GM12878 (cell line): Measurements from ENCODE around the gene GFPT1. TPM values are rescaled to one million over a fixed set of nuclear protein-coding genes. Genes with fewer than 3 reads are reported as not detected.

ENCODE experiments used
- ATAC-seq: fragments of 200-7000 bp; cut with Tn5 transposase; 3 replicates; pipeline ENCODE4 v1.9.1; 2020; ENCODE audit warnings: mild to moderate bottlenecking, moderate library complexity
- BruUV-seq: library from RNA; stranded (reverse); fragments of 400-500 nt; replicated peaks from 2 replicates; lab custom pipeline; 2021; lab: Mats Ljungman, UMichigan
- CTCF ChIA-PET: fragments of 300-600 bp; sonication (Branson Sonifier 250); formaldehyde crosslinking; extraction: SDS; loops from one replicate; lab custom pipeline; 2021; ENCODE audit warnings: inconsistent platforms; lab: Yijun Ruan, JAX
- POLR2A ChIA-PET: fragments of 350-600 bp; formaldehyde crosslinking; extraction: SDS; loops from one replicate; lab custom pipeline; 2021; ENCODE audit warnings: inconsistent platforms; lab: Charles Lee
- RAD21 ChIA-PET: fragments of 300-600 bp; sonication (Branson Sonifier 250); formaldehyde crosslinking; loops from one replicate; lab custom pipeline; 2023; ENCODE audit warnings: antibody characterized with exemption; ENCODE audit not compliant: unreplicated experiment; lab: Charles Lee
- SMC1A ChIA-PET: fragments of 300-600 bp; sonication (Branson Sonifier 250); formaldehyde crosslinking; loops from one replicate; lab custom pipeline; 2023; ENCODE audit not compliant: unreplicated experiment, uncharacterized antibody; lab: Charles Lee
- DNase-seq: peaks from one replicate; pipeline ENCODE4 v3.0.0-alpha.2; 2011; ENCODE audit warnings: low read depth, low spot score
- FAIRE-seq: peaks from 3 replicates; lab custom pipeline; 2011; peaks lifted over from hg19 to GRCh38; lab: Jason Lieb, UNC
- H2AFZ ChIP-seq: 2 replicates; pipeline ENCODE4 v1.6.0; 2011; ENCODE audit warnings: low read depth, low read length, control low read depth; ENCODE audit not compliant: control insufficient read depth
- H3K27ac ChIP-seq: 2 replicates; pipeline ENCODE4 v1.5.1; 2011; ENCODE audit warnings: control low read depth; ENCODE audit not compliant: control insufficient read depth, insufficient read depth
- H3K27me3 ChIP-seq, 2 experiments: replicated peaks in 1 of 2; 2 replicates each; pipeline versions ENCODE4 v1.6.0 to v1.6.1; 2011; ENCODE audit warnings: low read length in 1 of 2; ENCODE audit not compliant: control insufficient read depth in 2 of 2, insufficient read depth in 2 of 2
- H3K36me3 ChIP-seq, 2 experiments: 2 replicates each; pipeline ENCODE4 v1.5.1; 2011; ENCODE audit warnings: low read length in 1 of 2; ENCODE audit not compliant: control insufficient read depth in 2 of 2, insufficient read depth in 2 of 2
- H3K4me1 ChIP-seq: 2 replicates; pipeline ENCODE4 v1.6.1; 2011; ENCODE audit warnings: mild to moderate bottlenecking, low read length, moderate library complexity, mixed read lengths; ENCODE audit not compliant: control insufficient read depth, insufficient read depth
- H3K4me2 ChIP-seq: 2 replicates; pipeline ENCODE4 v1.6.0; 2011; ENCODE audit warnings: control low read depth; ENCODE audit not compliant: control insufficient read depth, insufficient read depth
- H3K4me3 ChIP-seq: fragments of 200-600 bp; sonication (generic); 2 replicates; pipeline ENCODE4 v1.5.1; 2016
- H3K79me2 ChIP-seq: 2 replicates; pipeline ENCODE4 v1.6.0; 2011; ENCODE audit warnings: low read length; ENCODE audit not compliant: control insufficient read depth, insufficient read depth
- H3K9ac ChIP-seq: 2 replicates; pipeline ENCODE4 v1.8.0; 2011; ENCODE audit warnings: low read length, control low read depth, mixed read lengths; ENCODE audit not compliant: control insufficient read depth, insufficient read depth
- H3K9me3 ChIP-seq: replicated peaks from 3 replicates; pipeline ENCODE4 v1.5.1; 2011; ENCODE audit warnings: mild to moderate bottlenecking, low read length; ENCODE audit not compliant: control insufficient read depth, insufficient read depth
- H4K20me1 ChIP-seq: 2 replicates; pipeline ENCODE4 v1.6.0; 2011; ENCODE audit not compliant: control insufficient read depth, insufficient read depth
- ATF7 ChIP-seq: fragments of 450-650 bp; IDR thresholded peaks from 2 replicates; pipeline ENCODE4 v1.6.1; 2016; ENCODE audit warnings: low read depth, mild to moderate bottlenecking
- EED ChIP-seq: sonication (generic); IDR thresholded peaks from 2 replicates; pipeline ENCODE4 v1.6.1; 2016; ENCODE audit warnings: antibody characterized with exemption, low read depth
- FOS ChIP-seq: IDR thresholded peaks from 3 replicates; pipeline ENCODE4 v1.6.1; 2011; ENCODE audit warnings: borderline replicate concordance; ENCODE audit not compliant: insufficient read length; ENCODE audit errors: extremely low read depth
- HCFC1 ChIP-seq: fragments of 150-350 bp; IDR thresholded peaks from 2 replicates; pipeline ENCODE4 v1.6.1; 2014; ENCODE audit warnings: low read length
- HDAC2 ChIP-seq: fragments of 200-600 bp; sonication (generic); IDR thresholded peaks from 2 replicates; pipeline ENCODE4 v1.6.1; 2017
- IKZF2 ChIP-seq, 2 experiments: fragments of 450-650 bp; IDR thresholded peaks; 2 replicates each; pipeline ENCODE4 v1.6.1; 2017; ENCODE audit warnings: mild to moderate bottlenecking in 2 of 2, moderate library complexity in 2 of 2
- MEF2B ChIP-seq: fragments of 450-650 bp; IDR thresholded peaks from 2 replicates; pipeline ENCODE4 v1.6.1; 2018; ENCODE audit warnings: mild to moderate bottlenecking, moderate library complexity; ENCODE audit not compliant: partially characterized antibody, poor library complexity, severe bottlenecking
- NR2F1 ChIP-seq: fragments of 450-650 bp; conservative IDR thresholded peaks from 2 replicates; pipeline ENCODE4 v1.6.1; 2017; ENCODE audit warnings: mild to moderate bottlenecking
- RBBP5 ChIP-seq: fragments of 200-600 bp; sonication (generic); conservative IDR thresholded peaks from 2 replicates; pipeline ENCODE4 v1.6.1; 2016
- RELA ChIP-seq: fragments of 450-650 bp; IDR thresholded peaks from 2 replicates; pipeline ENCODE4 v1.8.0; 2014; ENCODE audit warnings: borderline replicate concordance; ENCODE audit not compliant: partially characterized antibody
- SMARCA5 ChIP-seq: fragments of 450-650 bp; IDR thresholded peaks from 2 replicates; pipeline ENCODE4 v1.6.1; 2017; ENCODE audit warnings: mild to moderate bottlenecking
- SPI1 ChIP-seq: IDR thresholded peaks from 2 replicates; pipeline ENCODE4 v1.6.1; 2011; ENCODE audit warnings: low read depth, mild to moderate bottlenecking, low read length, moderate library complexity, borderline replicate concordance; ENCODE audit not compliant: insufficient read depth
- SREBF1 ChIP-seq: IDR thresholded peaks from 2 replicates; pipeline ENCODE4 v1.6.1; 2012; ENCODE audit warnings: mild to moderate bottlenecking, low read length
- TCF12 ChIP-seq: IDR thresholded peaks from 2 replicates; pipeline ENCODE4 v1.6.1; 2011; ENCODE audit warnings: low read depth, mild to moderate bottlenecking, low read length
- ZNF207 ChIP-seq: fragments of 450-650 bp; IDR thresholded peaks from 2 replicates; pipeline ENCODE4 v1.6.1; 2014; ENCODE audit warnings: antibody characterized with exemption, mild to moderate bottlenecking, borderline replicate concordance
- ZNF274 ChIP-seq: IDR thresholded peaks from one replicate; pipeline ENCODE4 v1.8.0; 2011; ENCODE audit not compliant: insufficient read length, insufficient read depth
- WGBS: methylation state at CpG from one replicate; pipeline ENCODE4 v1.1.6; 2016; ENCODE audit warnings: low lambda C conversion rate; ENCODE audit not compliant: insufficient replicate concordance, insufficient coverage; ENCODE audit errors: missing lambda C conversion rate; 5-methylcytosine and 5-hydroxymethylcytosine counted together
- in situ Hi-C: fragments of 300-500 bp; cut with MboI; formaldehyde crosslinking; loops from 9 replicates; pipeline ENCODE4 v1.14.3; 2018; ENCODE audit warnings: mixed read lengths
- intact Hi-C: fragments of 100-400 bp; cut with micrococcal nuclease; formaldehyde crosslinking; loops from one replicate; pipeline ENCODE4 v1.14.2; 2022; ENCODE audit not compliant: unreplicated experiment
- polyA plus RNA-seq, 11 experiments: library from polyadenylated mRNA; depleted of rRNA in 4 of 11; unstranded in 6 of 11; stranded (reverse) in 5 of 11; fragments of >200 nt; fragmentation: Nextera tagmentation in 4 of 11; fragmentation: Illumina TruSeq in 1 of 11; extraction: Ambion mirVana in 4 of 11; extraction: Trizol in 1 of 11; gene quantifications; 1 replicate in 1 of 11; 2 replicates in 10 of 11; pipeline versions ENCODE4 v1.2.1 to v1.2.3, GENCODE V29; 2011 to 2016; ENCODE audit warnings: inconsistent platforms in 2 of 11, missing spikeins in 2 of 11, low read depth in 1 of 11
- total RNA-seq, 4 experiments: library from RNA; depleted of rRNA in 3 of 4; stranded (reverse); fragments of >200 nt in 3 of 4; fragmentation: Illumina TruSeq in 1 of 4; extraction: Trizol in 1 of 4; gene quantifications; 2 replicates each; pipeline versions ENCODE4 v1.2.1 to v1.2.3, GENCODE V29; 2013 to 2021
- TF ChIP-seq, protein P1 (sequence below): fragments of 150-350 bp; IDR thresholded peaks from 2 replicates; pipeline ENCODE4 v1.6.1; 2016; ENCODE audit warnings: low read depth, low read length
- TF ChIP-seq, protein P2 (sequence below): fragments of 450-650 bp; conservative IDR thresholded peaks from 2 replicates; pipeline ENCODE4 v1.6.1; 2017; ENCODE audit warnings: mild to moderate bottlenecking, moderate library complexity
- TF ChIP-seq, protein P3 (sequence below): IDR thresholded peaks from 2 replicates; pipeline ENCODE4 v1.6.1; 2011; ENCODE audit warnings: low read depth, mild to moderate bottlenecking, low read length, moderate library complexity, borderline replicate concordance; ENCODE audit errors: extremely low read depth

Gene GFPT1
- total and polyA plus RNA-seq, 10 of the 15 experiments (the other 5 are each of a cell fraction or from before 2014, with no cell fraction given), result 10.1 to 95.2 (median 24.5) TPM

DNA sequence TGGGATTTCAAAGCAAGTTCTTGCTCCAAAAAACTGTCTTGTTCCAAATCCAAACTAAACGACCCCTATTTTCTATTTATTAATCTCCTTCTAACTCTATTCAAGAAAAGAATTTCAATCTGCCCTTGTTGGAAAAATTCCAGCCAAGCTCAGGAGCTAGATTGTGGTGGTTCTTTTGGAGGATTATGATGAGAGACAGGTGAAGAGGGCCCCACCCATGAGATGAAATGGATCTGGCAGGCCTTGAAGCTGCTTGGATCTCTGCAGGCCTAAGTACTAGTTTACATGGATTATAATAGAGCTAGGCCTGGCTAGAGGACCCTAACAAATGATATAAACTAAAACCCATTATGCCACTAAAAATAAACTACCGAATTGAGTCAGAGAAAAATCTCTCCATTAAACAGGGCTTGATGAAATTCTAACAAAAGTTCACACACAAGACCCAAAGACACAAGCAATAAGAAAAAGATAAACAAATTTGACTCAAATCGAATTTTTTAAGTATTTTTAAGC is 101.6 kb downstream of the GFPT1 start (continued):
- TF ChIP-seq, protein P1, sequence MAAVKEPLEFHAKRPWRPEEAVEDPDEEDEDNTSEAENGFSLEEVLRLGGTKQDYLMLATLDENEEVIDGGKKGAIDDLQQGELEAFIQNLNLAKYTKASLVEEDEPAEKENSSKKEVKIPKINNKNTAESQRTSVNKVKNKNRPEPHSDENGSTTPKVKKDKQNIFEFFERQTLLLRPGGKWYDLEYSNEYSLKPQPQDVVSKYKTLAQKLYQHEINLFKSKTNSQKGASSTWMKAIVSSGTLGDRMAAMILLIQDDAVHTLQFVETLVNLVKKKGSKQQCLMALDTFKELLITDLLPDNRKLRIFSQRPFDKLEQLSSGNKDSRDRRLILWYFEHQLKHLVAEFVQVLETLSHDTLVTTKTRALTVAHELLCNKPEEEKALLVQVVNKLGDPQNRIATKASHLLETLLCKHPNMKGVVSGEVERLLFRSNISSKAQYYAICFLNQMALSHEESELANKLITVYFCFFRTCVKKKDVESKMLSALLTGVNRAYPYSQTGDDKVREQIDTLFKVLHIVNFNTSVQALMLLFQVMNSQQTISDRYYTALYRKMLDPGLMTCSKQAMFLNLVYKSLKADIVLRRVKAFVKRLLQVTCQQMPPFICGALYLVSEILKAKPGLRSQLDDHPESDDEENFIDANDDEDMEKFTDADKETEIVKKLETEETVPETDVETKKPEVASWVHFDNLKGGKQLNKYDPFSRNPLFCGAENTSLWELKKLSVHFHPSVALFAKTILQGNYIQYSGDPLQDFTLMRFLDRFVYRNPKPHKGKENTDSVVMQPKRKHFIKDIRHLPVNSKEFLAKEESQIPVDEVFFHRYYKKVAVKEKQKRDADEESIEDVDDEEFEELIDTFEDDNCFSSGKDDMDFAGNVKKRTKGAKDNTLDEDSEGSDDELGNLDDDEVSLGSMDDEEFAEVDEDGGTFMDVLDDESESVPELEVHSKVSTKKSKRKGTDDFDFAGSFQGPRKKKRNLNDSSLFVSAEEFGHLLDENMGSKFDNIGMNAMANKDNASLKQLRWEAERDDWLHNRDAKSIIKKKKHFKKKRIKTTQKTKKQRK, result no peak
- TF ChIP-seq EED (no peak), TCF12 (no peak), HDAC2 (no peak), NR2F1 (no peak), ZNF274 (no peak)

DNA sequence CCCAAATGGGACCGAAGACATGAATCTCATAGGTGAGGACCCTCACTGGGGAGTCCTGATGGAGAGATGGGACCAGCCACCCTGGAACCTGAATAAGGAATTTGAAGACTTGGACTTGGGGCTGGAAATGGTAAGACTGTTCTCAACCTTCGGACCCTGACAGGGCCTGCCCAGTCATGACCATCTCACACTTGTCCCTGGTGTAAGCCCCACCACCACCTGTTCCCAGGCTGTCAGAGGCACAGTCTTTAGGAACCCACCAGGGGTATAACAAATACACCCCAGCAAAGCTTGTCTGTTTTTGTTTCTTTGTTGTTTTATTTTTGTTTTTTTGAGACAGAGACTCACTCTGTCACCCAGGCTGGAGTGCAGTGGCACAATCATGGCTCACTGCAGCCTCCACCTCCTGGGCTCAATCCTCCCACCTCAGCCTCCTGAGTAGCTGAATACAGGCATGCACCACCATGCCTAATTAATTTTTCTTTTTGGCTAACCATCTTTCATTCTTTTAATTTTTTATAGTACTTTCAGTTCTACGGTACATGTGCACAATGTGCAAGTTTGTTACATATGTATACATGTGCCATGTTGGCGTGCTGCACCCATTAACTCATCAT is 106.1 kb downstream of the GFPT1 start:
- Histone ChIP-seq H3K27me3 (no peaks in the 10 kb centered on the region), H3K9ac (no peak overlapping the region), H3K9me3 (no peaks in the 10 kb centered on the region), H3K4me3 (no peak overlapping the region), H3K79me2 (no peaks in the 10 kb centered on the region), H3K27ac (no peak overlapping the region), H2AFZ (no peak overlapping the region), H3K4me1 (no peaks in the 10 kb centered on the region), H4K20me1 (no peaks in the 10 kb centered on the region), H3K36me3 (no peaks in the 10 kb centered on the region), H3K4me2 (no peak overlapping the region)
- FAIRE-seq (no peak), ATAC-seq (no peak), DNase-seq (no peak)
- ChIA-PET RAD21 (no interaction called here), SMC1A (no interaction called here), CTCF (no interaction called here), POLR2A (no interaction called here)
- WGBS, result 57% methylated on average over 4 of the region's 4 CpGs
- no TSS peak for BruUV-seq
- intact Hi-C loops (no loop called here), in situ Hi-C loops (no loop called here)
- TF ChIP-seq SREBF1 (no peak), IKZF2 (IDR thresholded peaks at IDR 0.05) (no peak), FOS (no peak), ATF7 (no peak), HCFC1 (no peak), ZNF207 (no peak), RELA (no peak), SMARCA5 (no peak), RBBP5 (no peak), EED (no peak), MEF2B (no peak), SPI1 (no peak)
- TF ChIP-seq, protein P2, sequence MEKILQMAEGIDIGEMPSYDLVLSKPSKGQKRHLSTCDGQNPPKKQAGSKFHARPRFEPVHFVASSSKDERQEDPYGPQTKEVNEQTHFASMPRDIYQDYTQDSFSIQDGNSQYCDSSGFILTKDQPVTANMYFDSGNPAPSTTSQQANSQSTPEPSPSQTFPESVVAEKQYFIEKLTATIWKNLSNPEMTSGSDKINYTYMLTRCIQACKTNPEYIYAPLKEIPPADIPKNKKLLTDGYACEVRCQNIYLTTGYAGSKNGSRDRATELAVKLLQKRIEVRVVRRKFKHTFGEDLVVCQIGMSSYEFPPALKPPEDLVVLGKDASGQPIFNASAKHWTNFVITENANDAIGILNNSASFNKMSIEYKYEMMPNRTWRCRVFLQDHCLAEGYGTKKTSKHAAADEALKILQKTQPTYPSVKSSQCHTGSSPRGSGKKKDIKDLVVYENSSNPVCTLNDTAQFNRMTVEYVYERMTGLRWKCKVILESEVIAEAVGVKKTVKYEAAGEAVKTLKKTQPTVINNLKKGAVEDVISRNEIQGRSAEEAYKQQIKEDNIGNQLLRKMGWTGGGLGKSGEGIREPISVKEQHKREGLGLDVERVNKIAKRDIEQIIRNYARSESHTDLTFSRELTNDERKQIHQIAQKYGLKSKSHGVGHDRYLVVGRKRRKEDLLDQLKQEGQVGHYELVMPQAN, result no peak
- TF ChIP-seq, protein P3, sequence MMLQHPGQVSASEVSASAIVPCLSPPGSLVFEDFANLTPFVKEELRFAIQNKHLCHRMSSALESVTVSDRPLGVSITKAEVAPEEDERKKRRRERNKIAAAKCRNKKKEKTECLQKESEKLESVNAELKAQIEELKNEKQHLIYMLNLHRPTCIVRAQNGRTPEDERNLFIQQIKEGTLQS, result no peak
